Measurements from ENCODE around the gene CYB5D1. TPM values are rescaled to one million over a fixed set of nuclear protein-coding genes. Genes with fewer than 3 reads are reported as not detected.
A peak's percentile ranks its signal among the peaks of the same experiment; 100 is the strongest.

CYB5D1 gene
- polyA plus RNA-seq, 1 experiment = 6.7 TPM

DNA sequence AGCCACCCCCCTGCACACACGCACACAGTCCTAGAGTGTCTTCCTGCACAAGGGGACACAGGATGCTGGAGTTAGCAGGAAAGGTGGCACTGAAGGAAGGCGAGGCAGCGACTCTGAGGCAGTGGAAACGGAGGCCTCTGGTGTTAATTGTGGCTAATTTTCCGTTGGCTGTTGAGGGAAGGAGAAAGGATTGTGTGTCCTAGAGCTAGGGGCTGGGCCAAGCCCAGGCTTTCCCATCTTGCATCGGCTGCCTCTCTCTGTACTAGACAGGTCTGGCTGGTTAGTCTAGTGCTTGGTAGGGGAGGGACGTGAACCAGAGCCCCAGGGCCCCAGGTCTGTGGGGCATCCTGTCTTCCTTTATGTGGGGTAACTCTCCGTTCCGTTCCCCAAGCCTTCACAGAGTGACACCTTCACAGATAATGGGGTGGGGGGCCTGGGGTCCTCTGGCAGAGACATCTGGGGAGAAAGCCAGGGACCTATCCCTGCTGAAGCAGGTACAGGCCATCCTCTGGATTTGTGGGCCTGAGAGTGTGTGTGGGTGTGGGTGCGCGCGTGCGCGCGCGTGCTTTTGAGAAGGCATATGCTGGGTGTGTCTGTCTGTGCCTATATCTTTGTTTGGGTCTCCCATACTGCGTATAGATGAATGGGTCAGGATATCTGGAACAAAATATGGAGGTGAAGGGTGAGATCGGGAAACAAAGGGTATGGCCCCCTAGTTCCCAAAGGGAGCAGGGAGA is 30.5 kb downstream of the CYB5D1 start, which contains the start of gene CHD3:
CHD3 (plus strand) TSS at position 606 of the 737 bp plus-strand sequence. CDS start 212 bp downstream, outside the sequence.
- Histone ChIP-seq H3K36me3 (ENCODE audit: control insufficient read depth, insufficient read depth, low read length) (peaks cover 16% of the 10 kb centered on the region), H3K4me3 (ENCODE audit: low read depth, low read length) (peak within 1 kb of the TSS; percentile 50), H3K27me3 (ENCODE audit: control insufficient read depth, insufficient read depth, low read length) (no peaks in the 10 kb centered on the region)
- CTCF ChIA-PET = interaction anchor here (0.8 to 2.7 kb wide), 7 partner anchors 10 to 271 kb away, joined by 3 to 9 read pairs (median 4); partner anchors contain the start of gene RNF227
- no peak for TF ChIP-seq CTCF (IDR thresholded peaks at IDR 0.05; ENCODE audit: insufficient read depth, low read depth, low read length)
- DNase-seq (ENCODE audit: low read depth) = no peak
- POLR2A ChIA-PET = no interaction called here

DNA sequence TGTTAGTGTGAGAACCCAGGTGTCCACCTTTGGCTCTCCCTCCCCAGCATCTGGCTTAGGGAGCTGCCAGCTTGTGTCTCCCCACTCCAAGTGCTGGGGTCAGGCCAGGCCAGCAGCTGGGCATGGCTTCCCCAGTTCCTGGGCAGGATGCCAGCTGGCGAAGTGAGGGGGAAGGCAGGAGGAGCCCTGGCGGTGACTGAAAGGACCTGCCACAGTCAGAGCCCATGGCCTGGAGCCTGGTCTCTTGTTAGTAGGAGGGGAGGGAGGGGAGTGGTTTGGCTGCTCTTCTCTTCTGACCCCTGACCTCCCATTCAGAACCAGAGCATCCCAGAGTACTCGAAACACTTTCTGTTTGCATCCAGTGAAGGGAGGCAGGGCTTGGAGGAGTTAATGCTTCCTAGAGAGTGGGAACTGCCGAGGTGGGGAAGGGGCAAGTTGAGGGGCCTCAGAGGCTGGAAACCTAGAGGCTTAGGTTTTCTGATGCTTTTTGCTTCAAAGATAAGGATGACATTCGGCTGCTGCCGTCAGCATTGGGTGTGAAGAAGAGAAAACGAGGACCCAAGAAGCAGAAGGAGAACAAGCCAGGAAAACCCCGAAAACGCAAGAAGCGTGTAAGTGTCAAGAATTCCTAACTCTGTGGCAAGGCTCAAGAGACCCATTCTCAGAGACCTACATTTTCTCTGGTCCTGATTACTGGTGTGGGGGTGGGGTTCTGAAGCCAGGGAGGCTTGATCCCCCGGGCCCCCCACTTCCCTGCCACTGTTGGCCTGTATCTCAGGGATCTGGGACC is 31.6 kb downstream of the CYB5D1 start:
- CTCF ChIA-PET = interaction anchor here (0.8 to 2.7 kb wide), 7 partner anchors 9 to 272 kb away, joined by 3 to 9 read pairs (median 4); partner anchors contain the start of gene RNF227
- peaks cover 26% of the 10 kb centered on the region for H3K36me3 ChIP-seq (ENCODE audit: control insufficient read depth, insufficient read depth, low read length)
- no peak overlapping the region for H3K4me3 ChIP-seq (ENCODE audit: low read depth, low read length)
- peak; percentile 58 for TF ChIP-seq CTCF (IDR thresholded peaks at IDR 0.05; ENCODE audit: insufficient read depth, low read depth, low read length)
- peak; percentile 40 for DNase-seq (ENCODE audit: low read depth)
- H3K27me3 ChIP-seq (ENCODE audit: control insufficient read depth, insufficient read depth, low read length) = no peaks in the 10 kb centered on the region
- POLR2A ChIA-PET = interaction anchor here (0.6 to 0.7 kb wide), 2 partner anchors 42 to 83 kb away, joined by 3 to 5 read pairs; partner anchors contain the start of genes CNTROB and TRAPPC1

DNA sequence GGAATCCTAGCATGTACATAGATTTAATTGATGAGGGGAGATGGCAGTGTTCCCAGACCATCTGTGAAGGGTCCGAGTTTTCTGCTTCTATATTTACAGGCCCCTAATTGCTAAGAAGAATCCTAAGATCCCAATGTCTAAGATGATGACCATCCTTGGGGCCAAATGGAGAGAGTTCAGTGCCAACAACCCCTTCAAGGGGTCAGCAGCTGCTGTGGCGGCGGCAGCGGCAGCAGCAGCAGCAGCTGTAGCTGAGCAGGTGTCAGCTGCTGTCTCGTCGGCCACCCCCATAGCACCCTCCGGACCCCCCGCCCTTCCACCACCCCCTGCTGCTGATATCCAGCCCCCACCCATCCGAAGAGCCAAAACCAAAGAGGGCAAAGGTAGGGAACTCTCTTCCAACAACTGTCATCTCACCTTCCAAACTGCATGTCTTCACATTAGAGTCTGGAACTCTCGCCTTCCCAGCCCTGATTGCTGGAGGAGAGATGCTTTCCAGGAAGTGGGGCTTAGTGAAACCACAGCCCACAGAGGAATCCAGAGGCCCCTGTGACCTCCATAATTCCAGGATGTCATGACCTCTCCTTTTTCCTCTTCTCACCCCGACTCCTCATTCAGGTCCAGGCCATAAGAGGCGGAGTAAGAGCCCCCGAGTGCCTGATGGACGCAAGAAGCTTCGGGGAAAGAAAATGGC is 35.5 kb downstream of the CYB5D1 start:
- ChIA-PET POLR2A (no interaction called here), CTCF (interaction anchor here (0.8 kb wide), 1 partner anchor 19 kb away, joined by 3 read pairs; no protein-coding TSS in a partner anchor)
- no peak for TF ChIP-seq CTCF (IDR thresholded peaks at IDR 0.05; ENCODE audit: insufficient read depth, low read depth, low read length)
- Histone ChIP-seq H3K4me3 (ENCODE audit: low read depth, low read length) (no peak overlapping the region), H3K27me3 (ENCODE audit: control insufficient read depth, insufficient read depth, low read length) (no peaks in the 10 kb centered on the region), H3K36me3 (ENCODE audit: control insufficient read depth, insufficient read depth, low read length) (peaks cover 50% of the 10 kb centered on the region)
- DNase-seq (ENCODE audit: low read depth) = no peak

DNA sequence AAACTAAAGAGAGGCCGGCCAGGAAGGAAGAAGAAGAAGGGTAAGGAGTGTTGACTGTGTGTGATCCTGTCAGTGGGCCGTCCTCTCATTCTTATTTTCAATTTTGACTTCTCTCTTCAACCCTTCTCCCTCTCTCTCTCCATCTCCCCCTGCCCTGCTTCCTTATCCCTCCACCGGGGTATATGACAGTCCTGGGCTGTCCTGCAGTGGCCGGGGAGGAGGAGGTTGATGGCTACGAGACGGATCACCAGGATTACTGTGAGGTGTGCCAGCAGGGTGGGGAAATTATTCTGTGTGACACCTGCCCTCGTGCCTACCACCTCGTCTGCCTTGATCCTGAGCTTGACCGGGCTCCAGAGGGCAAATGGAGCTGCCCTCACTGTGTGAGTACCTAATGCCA is 36.4 kb downstream of the CYB5D1 start:
- ChIA-PET POLR2A (no interaction called here), CTCF (no interaction called here)
- no peak for DNase-seq (ENCODE audit: low read depth)
- no peak for TF ChIP-seq CTCF (IDR thresholded peaks at IDR 0.05; ENCODE audit: insufficient read depth, low read depth, low read length)
- Histone ChIP-seq H3K27me3 (ENCODE audit: control insufficient read depth, insufficient read depth, low read length) (no peaks in the 10 kb centered on the region), H3K4me3 (ENCODE audit: low read depth, low read length) (no peak overlapping the region), H3K36me3 (ENCODE audit: control insufficient read depth, insufficient read depth, low read length) (peaks cover 54% of the 10 kb centered on the region)

Data from BJ (cell line).